ENCODE data around the gene SHANK3. TPM values are rescaled to one million over a fixed set of nuclear protein-coding genes. Genes with fewer than 3 reads are reported as not detected.
A peak's percentile ranks its signal among the peaks of the same experiment; 100 is the strongest.
"Not testable (repeated sequence)": the region's sequence is repeated elsewhere in the genome, so short reads cannot be mapped to it uniquely, and the experiment has no call there.

SHANK3 gene
- total and polyA plus RNA-seq, 3 experiments from 2014 or later, result 0.07 TPM; not detected in 1

GRCh38 chr22:50627642-50628542 is 44.7 kb upstream of the SHANK3 start, which contains the start of gene ARSA:
Gene ARSA, minus strand, starts transcription at chr22:50628152. Its CDS starts 373 bp downstream, at chr22:50627779.
- Histone ChIP-seq H3K4me1 (ENCODE audit: insufficient read depth, low read length) (peaks cover 20% of the 10 kb centered on the region), H3K27me3 (ENCODE audit: insufficient read depth, low read length, poor library complexity, severe bottlenecking) (no peaks in the 10 kb centered on the region), H3K27ac (ENCODE audit: low read depth, low read length) (peak within 1 kb of the TSS; percentile 57), H3K36me3 (ENCODE audit: insufficient read depth, low read length) (no peaks in the 10 kb centered on the region), H3K4me3 (ENCODE audit: low read length) (peak within 1 kb of the TSS; percentile 84), H3K9me3 (ENCODE audit: low read length) (no peaks in the 10 kb centered on the region)
- H3K27me3 Mint-ChIP-seq, result no peaks in the 10 kb centered on the region
- H3K4me1 Mint-ChIP-seq, result peaks cover 18 to 35% (median 24%) of the 10 kb centered on the region in 3 donors
- ChIA-PET CTCF (interaction anchor here (1.2 to 1.7 kb wide), 2 partner anchors 65 to 102 kb away, joined by 3 to 4 read pairs; partner anchors contain the start of genes SCO2 and SYCE3), POLR2A (interaction anchor here (0.7 to 1.8 kb wide), 4 partner anchors 28 to 102 kb away, joined by 3 to 5 read pairs (median 3); partner anchors contain the start of gene SCO2)
- DNase-seq, result peak; percentile 71 to 87 (median 80)
- peaks cover 0 to 5% (median 0%) of the 10 kb centered on the region in 5 donors for H3K9me3 Mint-ChIP-seq
- H3K36me3 Mint-ChIP-seq, result peaks cover 0 to 23% (median 2%) of the 10 kb centered on the region in 3 donors
- H3K4me3 Mint-ChIP-seq, result peak within 1 kb of the TSS; percentile 75 to 90 (median 84)
- H3K27ac Mint-ChIP-seq, result peak within 1 kb of the TSS; percentile 82 to 99 (median 93)

- peak overlapping the region; percentile 82 to 99 (median 93) for H3K27ac Mint-ChIP-seq
- peaks cover 0 to 23% (median 2%) of the 10 kb centered on the region in 3 donors for H3K36me3 Mint-ChIP-seq
- Histone ChIP-seq H3K27ac (ENCODE audit: low read depth, low read length) (peak overlapping the region; percentile 56), H3K36me3 (ENCODE audit: insufficient read depth, low read length) (no peaks in the 10 kb centered on the region), H3K27me3 (ENCODE audit: insufficient read depth, low read length, poor library complexity, severe bottlenecking) (no peaks in the 10 kb centered on the region), H3K4me1 (ENCODE audit: insufficient read depth, low read length) (peaks cover 15% of the 10 kb centered on the region), H3K9me3 (ENCODE audit: low read length) (no peaks in the 10 kb centered on the region), H3K4me3 (ENCODE audit: low read length) (peak overlapping the region; percentile 70)
- peaks cover 0 to 5% (median 0%) of the 10 kb centered on the region in 5 donors for H3K9me3 Mint-ChIP-seq
- POLR2A ChIA-PET, result interaction anchor here (0.7 to 1.0 kb wide), 2 partner anchors 46 to 101 kb away, joined by 3 read pairs; no protein-coding TSS in a partner anchor
- H3K27me3 Mint-ChIP-seq, result no peaks in the 10 kb centered on the region
- peak overlapping the region; percentile 75 to 90 (median 84) for H3K4me3 Mint-ChIP-seq
- H3K4me1 Mint-ChIP-seq, result peaks cover 18 to 30% (median 24%) of the 10 kb centered on the region in 3 donors
- DNase-seq, result peak in 3 of 5 donors; percentile 17 to 62 (median 61)
- CTCF ChIA-PET, result interaction anchor here (1.7 kb wide), 1 partner anchor 103 kb away, joined by 4 read pairs; the partner anchor contains the start of gene SCO2
Observed at GRCh38 chr22:50628543-50629134, 44.0 kb upstream of the SHANK3 start.

DNA sequence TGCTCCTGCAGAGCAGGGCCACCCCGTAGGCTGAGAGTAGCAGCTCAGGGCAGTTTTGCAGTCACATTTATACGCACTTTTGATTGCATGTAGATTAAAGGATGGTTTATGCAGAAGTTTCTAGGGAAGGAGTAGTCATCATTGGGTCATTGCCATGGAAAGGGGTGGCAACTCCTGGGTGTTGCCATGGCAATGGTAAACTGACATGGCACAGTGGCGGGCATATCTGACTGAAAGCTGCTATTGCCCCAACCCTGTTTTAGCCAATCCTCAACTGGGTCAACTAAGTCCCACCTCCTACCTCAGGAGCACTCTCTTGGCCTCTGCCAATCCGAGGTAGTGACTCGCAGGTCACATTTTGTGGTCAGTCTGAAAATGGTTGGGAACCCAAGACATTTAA is 42.2 kb upstream of the SHANK3 start:
- no peak overlapping the region for H3K4me3 ChIP-seq (ENCODE audit: low read length)
- H3K4me1 Mint-ChIP-seq, result peaks cover 16 to 26% (median 24%) of the 10 kb centered on the region in 3 donors

DNA sequence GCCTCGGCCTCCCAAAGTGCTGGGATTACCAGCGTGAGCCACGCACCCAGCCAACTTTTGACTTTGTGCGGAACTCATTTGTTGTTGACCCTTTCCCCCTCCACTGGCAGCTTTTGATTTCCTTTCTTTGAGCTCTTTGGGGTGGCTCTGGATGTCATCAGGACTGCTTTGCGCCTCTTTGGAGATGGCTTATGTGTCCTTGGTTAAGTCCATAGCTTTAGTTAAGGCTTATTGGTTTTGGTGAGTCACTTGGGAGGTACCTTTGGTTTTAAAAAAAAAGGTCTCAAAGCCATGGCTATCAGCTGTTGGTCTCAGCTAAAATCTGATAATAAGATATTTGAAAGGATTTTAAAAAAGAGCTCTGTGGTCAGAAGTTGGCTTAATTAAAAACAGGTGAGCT is 39.5 kb upstream of the SHANK3 start:
- CTCF ChIA-PET, result no interaction called here

More for the DNA sequence above, 42.2 kb upstream of the SHANK3 start:
- Mint-ChIP-seq H3K9me3 (peaks cover 0 to 5% (median 0%) of the 10 kb centered on the region in 5 donors), H3K27ac (peak overlapping the region in 3 of 8 donors; percentile 5 to 85 (median 7)), H3K4me3 (peak overlapping the region in 1 of 7 donors; percentile 70), H3K27me3 (no peaks in the 10 kb centered on the region), H3K36me3 (peaks cover 0 to 12% (median 0%) of the 10 kb centered on the region in 3 donors)
- Histone ChIP-seq H3K27me3 (ENCODE audit: insufficient read depth, low read length, poor library complexity, severe bottlenecking) (no peaks in the 10 kb centered on the region), H3K9me3 (ENCODE audit: low read length) (no peaks in the 10 kb centered on the region), H3K36me3 (ENCODE audit: insufficient read depth, low read length) (no peaks in the 10 kb centered on the region), H3K27ac (ENCODE audit: low read depth, low read length) (no peak overlapping the region), H3K4me1 (ENCODE audit: insufficient read depth, low read length) (peaks cover 15% of the 10 kb centered on the region)
- ChIA-PET CTCF (interaction anchor here (1.5 to 1.8 kb wide), 2 partner anchors 10 to 105 kb away, joined by 5 to 7 read pairs; partner anchors contain the start of gene SCO2), POLR2A (no interaction called here)
- no peak for DNase-seq

GRCh38 chr22:50633771-50634170 is 38.9 kb upstream of the SHANK3 start:
- CTCF ChIA-PET, result no interaction called here

More for the DNA sequence above, 39.5 kb upstream of the SHANK3 start:
- Mint-ChIP-seq H3K27ac (no peak overlapping the region), H3K4me3 (no peak overlapping the region), H3K27me3 (peaks cover 0 to 1% of the 10 kb centered on the region in 2 donors), H3K4me1 (peaks cover 14 to 17% (median 16%) of the 10 kb centered on the region in 3 donors), H3K36me3 (peaks cover 0 to 2% (median 0%) of the 10 kb centered on the region in 3 donors), H3K9me3 (peaks cover 0 to 5% (median 0%) of the 10 kb centered on the region in 5 donors)
- Histone ChIP-seq H3K9me3 (ENCODE audit: low read length) (no peaks in the 10 kb centered on the region), H3K27ac (ENCODE audit: low read depth, low read length) (no peak overlapping the region), H3K4me3 (ENCODE audit: low read length) (no peak overlapping the region), H3K27me3 (ENCODE audit: insufficient read depth, low read length, poor library complexity, severe bottlenecking) (no peaks in the 10 kb centered on the region), H3K36me3 (ENCODE audit: insufficient read depth, low read length) (no peaks in the 10 kb centered on the region), H3K4me1 (ENCODE audit: insufficient read depth, low read length) (peaks cover 8% of the 10 kb centered on the region)
- no peak for DNase-seq
- POLR2A ChIA-PET, result no interaction called here

GRCh38 chr22:50635591-50635990 is 37.0 kb upstream of the SHANK3 start:
- peaks cover 1 to 4% of the 10 kb centered on the region in 2 donors for H3K27me3 Mint-ChIP-seq
- H3K27ac Mint-ChIP-seq, result no peak overlapping the region
- Histone ChIP-seq H3K4me1 (ENCODE audit: insufficient read depth, low read length) (no peaks in the 10 kb centered on the region), H3K27me3 (ENCODE audit: insufficient read depth, low read length, poor library complexity, severe bottlenecking) (no peaks in the 10 kb centered on the region), H3K4me3 (ENCODE audit: low read length) (no peak overlapping the region), H3K27ac (ENCODE audit: low read depth, low read length) (no peak overlapping the region), H3K36me3 (ENCODE audit: insufficient read depth, low read length) (no peaks in the 10 kb centered on the region), H3K9me3 (ENCODE audit: low read length) (no peaks in the 10 kb centered on the region)
- no peak for DNase-seq
- H3K4me1 Mint-ChIP-seq, result no peaks in the 10 kb centered on the region
- POLR2A ChIA-PET, result no interaction called here
- CTCF ChIA-PET, result no interaction called here
- H3K9me3 Mint-ChIP-seq, result no peaks in the 10 kb centered on the region
- no peaks in the 10 kb centered on the region for H3K36me3 Mint-ChIP-seq
- no peak overlapping the region for H3K4me3 Mint-ChIP-seq

More at GRCh38 chr22:50633771-50634170, 38.9 kb upstream of the SHANK3 start:
- H3K4me1 Mint-ChIP-seq, result peaks cover 8 to 11% (median 9%) of the 10 kb centered on the region in 3 donors
- Histone ChIP-seq H3K27me3 (ENCODE audit: insufficient read depth, low read length, poor library complexity, severe bottlenecking) (no peaks in the 10 kb centered on the region), H3K9me3 (ENCODE audit: low read length) (no peaks in the 10 kb centered on the region), H3K27ac (ENCODE audit: low read depth, low read length) (no peak overlapping the region), H3K4me1 (ENCODE audit: insufficient read depth, low read length) (peaks cover 3% of the 10 kb centered on the region), H3K4me3 (ENCODE audit: low read length) (no peak overlapping the region), H3K36me3 (ENCODE audit: insufficient read depth, low read length) (no peaks in the 10 kb centered on the region)
- H3K9me3 Mint-ChIP-seq, result peaks cover 0 to under 1% (median 0%) of the 10 kb centered on the region in 5 donors
- H3K36me3 Mint-ChIP-seq, result no peaks in the 10 kb centered on the region
- POLR2A ChIA-PET, result no interaction called here
- no peak overlapping the region for H3K4me3 Mint-ChIP-seq
- H3K27ac Mint-ChIP-seq, result peak overlapping the region in 1 of 8 donors; percentile 68
- no peak for DNase-seq
- H3K27me3 Mint-ChIP-seq, result peaks cover 0 to 1% of the 10 kb centered on the region in 2 donors

DNA sequence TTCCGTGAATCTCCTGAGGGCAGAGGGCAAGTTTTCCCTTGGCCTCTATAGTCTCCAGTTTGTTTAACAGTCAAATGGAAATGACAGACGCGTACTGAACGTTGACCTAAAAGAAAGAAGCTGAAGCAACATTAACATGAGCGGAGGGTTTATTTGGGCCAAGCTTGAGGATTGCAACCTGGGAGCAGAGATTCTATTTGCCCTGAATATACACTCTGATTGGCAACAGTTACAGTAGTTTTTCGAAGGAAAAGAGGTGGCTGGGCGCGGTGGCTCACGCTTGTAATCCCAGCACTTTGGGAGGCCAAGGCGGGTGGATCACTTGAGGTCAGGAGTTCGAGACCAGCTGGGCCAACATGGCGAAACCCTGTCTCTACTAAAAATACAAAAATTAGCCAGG is 32.3 kb upstream of the SHANK3 start:
- not testable (repeated sequence) for H3K36me3 Mint-ChIP-seq

More for the DNA sequence above, 32.3 kb upstream of the SHANK3 start:
- POLR2A ChIA-PET; CTCF ChIA-PET; H3K4me1 Mint-ChIP-seq; H3K4me3 Mint-ChIP-seq; H3K27ac Mint-ChIP-seq; H3K36me3 ChIP-seq (ENCODE audit: insufficient read depth, low read length); DNase-seq; H3K9me3 ChIP-seq (ENCODE audit: low read length); H3K27ac ChIP-seq (ENCODE audit: low read depth, low read length); H3K4me1 ChIP-seq (ENCODE audit: insufficient read depth, low read length); H3K9me3 Mint-ChIP-seq; H3K4me3 ChIP-seq (ENCODE audit: low read length): not testable (repeated sequence)
- peaks cover 17% of the 10 kb centered on the region for H3K27me3 ChIP-seq (ENCODE audit: insufficient read depth, low read length, poor library complexity, severe bottlenecking)
- peaks cover 13 to 15% of the 10 kb centered on the region in 2 donors for H3K27me3 Mint-ChIP-seq

Measured in CD8-positive, alpha-beta memory T cell (primary cell).